Calu3 (cell line): ENCODE results near the gene SEL1L3. TPM values are rescaled to one million over a fixed set of nuclear protein-coding genes. Genes with fewer than 3 reads are reported as not detected.

ENCODE experiments used
- BruUV-seq: library from RNA; stranded (reverse); fragments of 400-500 nt; replicated peaks from 2 replicates; lab custom pipeline; 2021; lab: Mats Ljungman, UMichigan
- CTCF ChIA-PET: fragments of 300-600 bp; sonication (Branson Sonifier 250); formaldehyde crosslinking; loops from one replicate; lab custom pipeline; 2022; ENCODE audit warnings: antibody characterized with exemption; lab: Charles Lee
- DNase-seq: peaks from one replicate; pipeline ENCODE4 v3.0.0; 2022
- H3K27ac Mint-ChIP-seq: one replicate; pipeline ENCODE4 v1.8.0; 2022; ENCODE audit warnings: mixed read lengths; ENCODE audit not compliant: unreplicated experiment
- H3K27me3 Mint-ChIP-seq: one replicate; pipeline ENCODE4 v1.8.0; 2022; ENCODE audit warnings: mixed read lengths; ENCODE audit not compliant: unreplicated experiment
- H3K36me3 Mint-ChIP-seq: one replicate; pipeline ENCODE4 v1.8.0; 2022; ENCODE audit warnings: mild to moderate bottlenecking, moderate library complexity, mixed read lengths; ENCODE audit not compliant: insufficient read depth, unreplicated experiment
- H3K4me1 Mint-ChIP-seq: one replicate; pipeline ENCODE4 v1.8.0; 2022; ENCODE audit warnings: mild to moderate bottlenecking, low read depth, mixed read lengths; ENCODE audit not compliant: unreplicated experiment
- H3K4me3 Mint-ChIP-seq: one replicate; pipeline ENCODE4 v1.8.0; 2022; ENCODE audit warnings: mild to moderate bottlenecking, low read depth, moderate library complexity, mixed read lengths; ENCODE audit not compliant: unreplicated experiment
- H3K9me3 Mint-ChIP-seq: one replicate; pipeline ENCODE4 v1.8.0; 2022; ENCODE audit warnings: low read depth, mixed read lengths; ENCODE audit not compliant: unreplicated experiment
- intact Hi-C: fragments of 100-400 bp; cut with micrococcal nuclease; formaldehyde crosslinking; loops from one replicate; pipeline ENCODE4 v1.10.0; 2022; ENCODE audit not compliant: unreplicated experiment
- total RNA-seq: library from RNA; stranded (reverse); gene quantifications from 2 replicates; pipeline ENCODE4 v1.2.3, GENCODE V29; 2022
- TF ChIP-seq, protein P1 (sequence below): fragments of 200-600 bp; IDR thresholded peaks from one replicate; pipeline ENCODE4 v1.8.0; 2022; ENCODE audit warnings: antibody characterized with exemption; ENCODE audit not compliant: unreplicated experiment

SEL1L3 gene
- total RNA-seq, 1 experiment from 2014 or later: 120 TPM

DNA sequence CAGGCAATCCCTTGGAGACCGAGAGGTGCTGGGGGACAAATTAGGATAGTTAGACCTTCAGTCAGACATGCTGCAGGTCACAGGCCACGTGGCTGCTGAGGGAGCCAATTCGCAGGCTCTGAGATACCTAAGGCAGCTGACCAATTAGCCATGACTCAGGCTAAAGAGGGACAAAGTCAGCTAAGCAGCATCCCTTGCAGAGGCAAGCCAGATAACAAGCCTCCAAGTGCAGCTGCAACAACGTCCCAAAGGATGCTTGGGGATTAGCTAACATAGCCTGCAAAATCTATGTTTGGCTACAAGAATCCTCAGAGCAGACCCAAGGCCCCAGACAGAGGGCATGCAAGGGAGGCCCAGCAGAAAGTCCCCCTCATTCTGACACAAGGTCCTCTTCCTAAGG, 93.5 kb downstream of the SEL1L3 start:
- TF ChIP-seq, protein P1, sequence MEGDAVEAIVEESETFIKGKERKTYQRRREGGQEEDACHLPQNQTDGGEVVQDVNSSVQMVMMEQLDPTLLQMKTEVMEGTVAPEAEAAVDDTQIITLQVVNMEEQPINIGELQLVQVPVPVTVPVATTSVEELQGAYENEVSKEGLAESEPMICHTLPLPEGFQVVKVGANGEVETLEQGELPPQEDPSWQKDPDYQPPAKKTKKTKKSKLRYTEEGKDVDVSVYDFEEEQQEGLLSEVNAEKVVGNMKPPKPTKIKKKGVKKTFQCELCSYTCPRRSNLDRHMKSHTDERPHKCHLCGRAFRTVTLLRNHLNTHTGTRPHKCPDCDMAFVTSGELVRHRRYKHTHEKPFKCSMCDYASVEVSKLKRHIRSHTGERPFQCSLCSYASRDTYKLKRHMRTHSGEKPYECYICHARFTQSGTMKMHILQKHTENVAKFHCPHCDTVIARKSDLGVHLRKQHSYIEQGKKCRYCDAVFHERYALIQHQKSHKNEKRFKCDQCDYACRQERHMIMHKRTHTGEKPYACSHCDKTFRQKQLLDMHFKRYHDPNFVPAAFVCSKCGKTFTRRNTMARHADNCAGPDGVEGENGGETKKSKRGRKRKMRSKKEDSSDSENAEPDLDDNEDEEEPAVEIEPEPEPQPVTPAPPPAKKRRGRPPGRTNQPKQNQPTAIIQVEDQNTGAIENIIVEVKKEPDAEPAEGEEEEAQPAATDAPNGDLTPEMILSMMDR: no peak
- H3K36me3 Mint-ChIP-seq: peaks cover 48% of the 10 kb centered on the region
- no peak overlapping the region for H3K27ac Mint-ChIP-seq
- peaks cover 8% of the 10 kb centered on the region for H3K4me1 Mint-ChIP-seq
- CTCF ChIA-PET: interaction anchor here (2.2 kb wide), 1 partner anchor 328 kb away, joined by 21 read pairs; no protein-coding TSS in a partner anchor
- no peak overlapping the region for H3K4me3 Mint-ChIP-seq
- no peak for DNase-seq
- intact Hi-C loops: loop anchor here (10.0 kb wide), 1 partner anchor 264 kb away; no protein-coding TSS in a partner anchor
- H3K27me3 Mint-ChIP-seq: no peaks in the 10 kb centered on the region
- H3K9me3 Mint-ChIP-seq: no peaks in the 10 kb centered on the region
- BruUV-seq: no TSS peak

DNA sequence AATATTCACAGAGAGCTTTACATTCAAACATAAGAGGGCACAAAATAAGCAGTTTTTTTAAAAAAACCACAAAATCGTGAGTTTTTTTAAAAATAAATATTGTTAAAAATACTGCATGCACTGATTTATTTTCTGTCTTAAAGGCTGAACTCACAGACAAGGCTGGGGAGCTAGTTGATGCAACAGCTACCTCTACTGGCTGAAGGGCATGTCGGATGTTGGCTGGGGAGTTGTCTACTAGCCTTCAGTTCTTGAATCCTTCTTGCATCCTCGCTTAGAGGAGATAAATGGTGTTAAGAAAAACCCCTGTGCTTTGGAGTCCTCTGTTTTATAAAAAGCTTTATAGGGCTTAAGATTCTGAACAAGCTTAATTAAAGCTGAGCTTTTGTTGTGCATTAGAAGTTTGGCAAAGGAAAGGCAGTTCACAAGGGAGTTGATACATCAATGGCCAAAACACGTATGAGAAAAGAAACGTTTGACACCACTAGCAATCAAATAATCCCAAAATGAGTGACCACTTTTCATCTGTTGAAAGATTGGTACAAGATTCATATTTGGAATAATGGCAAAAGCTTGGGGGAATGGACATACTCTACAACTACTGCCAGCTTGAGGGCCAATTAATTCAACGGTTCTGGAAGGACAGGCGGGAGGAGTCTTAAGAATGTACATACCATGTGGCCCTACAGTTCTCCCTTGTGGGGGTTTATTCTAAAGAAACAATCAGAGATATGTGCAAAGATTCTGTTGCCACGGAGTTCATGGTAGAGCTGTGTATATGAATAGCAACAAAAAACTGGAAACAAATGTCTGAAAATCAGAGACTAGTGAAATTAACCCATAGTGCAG, 94.7 kb downstream of the SEL1L3 start:
- Mint-ChIP-seq H3K9me3 (no peaks in the 10 kb centered on the region), H3K4me3 (no peak overlapping the region), H3K4me1 (peaks cover 8% of the 10 kb centered on the region), H3K27ac (no peak overlapping the region), H3K36me3 (peaks cover 45% of the 10 kb centered on the region), H3K27me3 (no peaks in the 10 kb centered on the region)
- peak; percentile 27 for DNase-seq
- TF ChIP-seq, protein P1: peak; percentile 22
- no TSS peak for BruUV-seq
- CTCF ChIA-PET: interaction anchor here (2.2 kb wide), 1 partner anchor 327 kb away, joined by 21 read pairs; no protein-coding TSS in a partner anchor
- intact Hi-C loops: loop anchor here (1.0 to 10.0 kb wide), 2 partner anchors 263 to 327 kb away; no protein-coding TSS in a partner anchor

DNA sequence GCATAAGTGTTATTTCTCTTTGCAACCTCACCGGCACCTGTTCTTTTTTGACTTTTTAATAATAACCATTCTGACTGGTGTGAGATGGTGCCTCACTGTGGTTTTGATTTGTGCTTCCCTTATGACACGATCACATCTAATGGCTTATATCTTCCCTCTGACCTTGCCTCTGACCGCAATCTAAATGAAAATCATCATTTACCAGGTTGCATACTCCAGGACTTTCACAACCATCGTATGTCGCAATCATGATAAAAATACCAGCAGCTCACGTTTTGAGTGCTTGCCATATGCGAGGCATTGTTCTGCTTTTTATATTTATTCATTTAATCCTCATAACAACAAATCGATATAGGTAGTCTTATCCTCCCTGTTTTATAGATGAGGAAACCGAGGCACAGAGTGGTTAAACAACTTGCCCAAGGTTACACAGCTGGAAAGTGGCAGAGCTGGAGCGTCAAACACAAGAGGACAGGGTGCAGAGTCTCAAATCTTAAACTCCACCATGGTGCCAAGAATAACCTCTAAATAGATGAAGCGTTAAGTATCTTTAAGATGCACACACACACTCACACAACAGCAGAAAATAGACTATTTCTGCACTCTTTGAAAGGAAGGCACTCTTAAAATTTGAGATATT, 102.2 kb downstream of the SEL1L3 start:
- Mint-ChIP-seq H3K4me3 (no peak overlapping the region), H3K4me1 (peaks cover 18% of the 10 kb centered on the region), H3K9me3 (no peaks in the 10 kb centered on the region), H3K27ac (no peak overlapping the region), H3K36me3 (peaks cover 57% of the 10 kb centered on the region), H3K27me3 (no peaks in the 10 kb centered on the region)
- no peak for DNase-seq
- intact Hi-C loops: loop anchor here (10.0 kb wide), 1 partner anchor 256 kb away; no protein-coding TSS in a partner anchor
- no TSS peak for BruUV-seq
- CTCF ChIA-PET: interaction anchor here (0.8 kb wide), 1 partner anchor 15 kb away, joined by 3 read pairs; no protein-coding TSS in a partner anchor
- TF ChIP-seq, protein P1: no peak

DNA sequence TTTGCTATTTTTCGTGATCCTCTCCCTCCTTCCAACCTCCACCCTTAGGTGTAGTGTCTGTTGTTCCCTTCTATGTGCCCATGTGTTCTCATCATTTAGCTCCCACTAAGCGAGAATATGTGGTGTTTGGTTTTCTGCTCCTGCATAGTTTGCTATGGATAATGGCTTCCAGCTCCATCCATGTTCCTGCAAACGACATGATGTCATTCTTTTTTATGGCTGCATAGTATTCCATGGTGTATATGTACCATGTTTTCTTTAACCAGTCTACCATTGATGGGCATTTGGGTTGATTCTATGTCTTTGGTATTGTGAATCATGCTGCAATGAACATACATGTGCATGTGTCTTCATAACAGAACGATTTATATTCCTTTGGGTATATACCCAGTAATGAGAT, 102.7 kb downstream of the SEL1L3 start:
- Mint-ChIP-seq H3K27me3 (no peaks in the 10 kb centered on the region), H3K9me3 (no peaks in the 10 kb centered on the region), H3K4me3 (no peak overlapping the region), H3K36me3 (peaks cover 59% of the 10 kb centered on the region), H3K4me1 (peaks cover 24% of the 10 kb centered on the region), H3K27ac (no peak overlapping the region)
- intact Hi-C loops: loop anchor here (10.0 kb wide), 1 partner anchor 255 kb away; no protein-coding TSS in a partner anchor
- no TSS peak for BruUV-seq
- TF ChIP-seq, protein P1: no peak
- DNase-seq: no peak
- CTCF ChIA-PET: no interaction called here
